Astrocyte (in vitro differentiated cells and primary cell): Measurements from ENCODE around the gene LY6G6D.

Experiments used
- EZH2 ChIP-seq: IDR thresholded peaks from 2 replicates; pipeline ENCODE4 v1.6.1; 2012; ENCODE audit warnings: mild to moderate bottlenecking, low read length, inconsistent platforms; ENCODE audit not compliant: insufficient read depth
- TF ChIP-seq, protein P1 (sequence below): IDR thresholded peaks from 2 replicates; pipeline ENCODE4 v1.5.1; 2011; ENCODE audit warnings: low read depth, mild to moderate bottlenecking, inconsistent platforms, low read length, moderate library complexity; ENCODE audit not compliant: insufficient read depth

- TF ChIP-seq, protein P1, sequence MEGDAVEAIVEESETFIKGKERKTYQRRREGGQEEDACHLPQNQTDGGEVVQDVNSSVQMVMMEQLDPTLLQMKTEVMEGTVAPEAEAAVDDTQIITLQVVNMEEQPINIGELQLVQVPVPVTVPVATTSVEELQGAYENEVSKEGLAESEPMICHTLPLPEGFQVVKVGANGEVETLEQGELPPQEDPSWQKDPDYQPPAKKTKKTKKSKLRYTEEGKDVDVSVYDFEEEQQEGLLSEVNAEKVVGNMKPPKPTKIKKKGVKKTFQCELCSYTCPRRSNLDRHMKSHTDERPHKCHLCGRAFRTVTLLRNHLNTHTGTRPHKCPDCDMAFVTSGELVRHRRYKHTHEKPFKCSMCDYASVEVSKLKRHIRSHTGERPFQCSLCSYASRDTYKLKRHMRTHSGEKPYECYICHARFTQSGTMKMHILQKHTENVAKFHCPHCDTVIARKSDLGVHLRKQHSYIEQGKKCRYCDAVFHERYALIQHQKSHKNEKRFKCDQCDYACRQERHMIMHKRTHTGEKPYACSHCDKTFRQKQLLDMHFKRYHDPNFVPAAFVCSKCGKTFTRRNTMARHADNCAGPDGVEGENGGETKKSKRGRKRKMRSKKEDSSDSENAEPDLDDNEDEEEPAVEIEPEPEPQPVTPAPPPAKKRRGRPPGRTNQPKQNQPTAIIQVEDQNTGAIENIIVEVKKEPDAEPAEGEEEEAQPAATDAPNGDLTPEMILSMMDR: no peak
- TF ChIP-seq EZH2: no peak
Measured at GRCh38 chr6:31706599-31706998, 8.5 kb upstream of the LY6G6D start, which contains the start of gene LY6G6F.
